Erythroblast (primary cell): ENCODE measurements around the gene FAM50B.

ENCODE experiments used
- GATA1 ChIP-seq: IDR thresholded peaks from 2 replicates; pipeline ENCODE4 v1.6.1; 2011; ENCODE audit warnings: low read depth, mild to moderate bottlenecking, control low read depth, low read length, moderate library complexity
- POLR2A ChIP-seq: IDR thresholded peaks from 2 replicates; pipeline ENCODE4 v1.6.1; 2011; ENCODE audit warnings: mild to moderate bottlenecking, low read length

- TF ChIP-seq POLR2A (no peak), GATA1 (no peak)
These were observed 47.2 kb upstream of the FAM50B start for GRCh38 chr6:3801960-3802359.
